Osteocyte (in vitro differentiated cells): Measurements from ENCODE around the gene ALOX12B. TPM values are rescaled to one million over a fixed set of nuclear protein-coding genes. Genes with fewer than 3 reads are reported as not detected.

Source experiments
- DNase-seq: peaks from one replicate; pipeline ENCODE4 v3.0.0; 2021; ENCODE audit warnings: mixed read lengths; ENCODE audit not compliant: unreplicated experiment; ENCODE audit errors: extremely low spot score
- H3K27ac Mint-ChIP-seq: one replicate; pipeline ENCODE4 v1.8.0; 2021; ENCODE audit warnings: mild to moderate bottlenecking, mixed read lengths; ENCODE audit not compliant: unreplicated experiment
- H3K27me3 Mint-ChIP-seq: one replicate; pipeline ENCODE4 v1.8.0; 2021; ENCODE audit warnings: mixed read lengths; ENCODE audit not compliant: unreplicated experiment
- H3K36me3 Mint-ChIP-seq: one replicate; pipeline ENCODE4 v1.8.0; 2021; ENCODE audit warnings: mixed read lengths; ENCODE audit not compliant: unreplicated experiment
- H3K4me1 Mint-ChIP-seq: one replicate; pipeline ENCODE4 v1.8.0; 2021; ENCODE audit warnings: mixed read lengths; ENCODE audit not compliant: unreplicated experiment
- H3K4me3 Mint-ChIP-seq: one replicate; pipeline ENCODE4 v1.8.0; 2021; ENCODE audit warnings: mild to moderate bottlenecking, moderate library complexity, mixed read lengths; ENCODE audit not compliant: unreplicated experiment
- H3K9me3 Mint-ChIP-seq: one replicate; pipeline ENCODE4 v1.8.0; 2021; ENCODE audit warnings: mixed read lengths; ENCODE audit not compliant: unreplicated experiment
- total RNA-seq: library from RNA; stranded (reverse); gene quantifications from 2 replicates; pipeline ENCODE4 v1.2.1, GENCODE V29; 2021
- TF ChIP-seq, protein P1 (sequence below): fragments of 200-600 bp; sonication (generic); IDR thresholded peaks from 2 replicates; pipeline ENCODE4 v1.5.0; 2021; ENCODE audit warnings: antibody characterized with exemption, mild to moderate bottlenecking, moderate library complexity

Gene ALOX12B
- total RNA-seq, 1 donor from 2014 or later = not detected

DNA sequence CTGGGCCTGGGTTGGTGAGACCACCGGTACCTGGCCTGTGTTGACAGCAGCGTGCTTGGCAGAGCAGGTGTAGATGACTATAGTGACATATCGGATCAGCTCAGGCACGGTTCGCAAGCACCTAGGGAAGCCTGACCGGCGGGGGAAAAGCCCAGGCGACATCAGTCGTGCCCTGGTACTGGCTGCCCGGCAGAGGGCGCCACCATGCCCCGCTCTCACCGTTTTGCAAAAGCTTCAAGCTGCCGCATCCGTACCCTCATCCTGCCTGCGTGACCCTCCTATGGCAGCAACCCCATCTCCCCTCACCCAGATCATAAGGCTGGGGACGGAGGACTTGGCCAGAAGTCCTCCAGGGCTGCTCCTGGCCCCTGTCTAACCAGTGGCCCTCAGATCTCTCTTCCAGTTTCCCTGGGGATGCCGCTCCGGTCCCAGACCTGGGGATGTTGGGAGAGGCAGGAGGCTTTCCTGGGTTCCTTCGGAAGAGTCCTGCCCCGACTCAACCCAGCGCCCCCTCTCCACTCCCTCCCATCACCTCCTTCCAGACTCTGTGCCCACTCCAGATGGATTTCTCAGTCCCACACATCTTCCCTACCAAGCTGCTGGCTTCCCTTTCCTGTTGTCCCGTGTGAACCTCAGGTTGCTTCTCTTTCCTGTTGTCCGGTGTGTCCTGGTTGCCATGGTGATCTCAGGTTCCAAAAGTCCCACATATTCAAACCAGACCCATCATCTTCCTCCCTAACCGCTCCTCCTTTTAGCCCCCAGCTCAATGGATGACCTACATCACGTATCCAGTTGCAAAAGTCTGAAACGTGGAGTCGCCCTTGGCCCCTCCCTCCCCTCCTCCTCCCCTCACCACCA is 13.7 kb downstream of the ALOX12B start:
- H3K4me1 Mint-ChIP-seq = peaks cover 12% of the 10 kb centered on the region
- H3K36me3 Mint-ChIP-seq = no peaks in the 10 kb centered on the region
- TF ChIP-seq, protein P1, sequence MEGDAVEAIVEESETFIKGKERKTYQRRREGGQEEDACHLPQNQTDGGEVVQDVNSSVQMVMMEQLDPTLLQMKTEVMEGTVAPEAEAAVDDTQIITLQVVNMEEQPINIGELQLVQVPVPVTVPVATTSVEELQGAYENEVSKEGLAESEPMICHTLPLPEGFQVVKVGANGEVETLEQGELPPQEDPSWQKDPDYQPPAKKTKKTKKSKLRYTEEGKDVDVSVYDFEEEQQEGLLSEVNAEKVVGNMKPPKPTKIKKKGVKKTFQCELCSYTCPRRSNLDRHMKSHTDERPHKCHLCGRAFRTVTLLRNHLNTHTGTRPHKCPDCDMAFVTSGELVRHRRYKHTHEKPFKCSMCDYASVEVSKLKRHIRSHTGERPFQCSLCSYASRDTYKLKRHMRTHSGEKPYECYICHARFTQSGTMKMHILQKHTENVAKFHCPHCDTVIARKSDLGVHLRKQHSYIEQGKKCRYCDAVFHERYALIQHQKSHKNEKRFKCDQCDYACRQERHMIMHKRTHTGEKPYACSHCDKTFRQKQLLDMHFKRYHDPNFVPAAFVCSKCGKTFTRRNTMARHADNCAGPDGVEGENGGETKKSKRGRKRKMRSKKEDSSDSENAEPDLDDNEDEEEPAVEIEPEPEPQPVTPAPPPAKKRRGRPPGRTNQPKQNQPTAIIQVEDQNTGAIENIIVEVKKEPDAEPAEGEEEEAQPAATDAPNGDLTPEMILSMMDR = peak; percentile 85
- peaks cover 86% of the 10 kb centered on the region for H3K27me3 Mint-ChIP-seq
- peak overlapping the region; percentile 26 for H3K4me3 Mint-ChIP-seq
- no peaks in the 10 kb centered on the region for H3K9me3 Mint-ChIP-seq
- no peak overlapping the region for H3K27ac Mint-ChIP-seq
- peak; percentile 89 for DNase-seq

DNA sequence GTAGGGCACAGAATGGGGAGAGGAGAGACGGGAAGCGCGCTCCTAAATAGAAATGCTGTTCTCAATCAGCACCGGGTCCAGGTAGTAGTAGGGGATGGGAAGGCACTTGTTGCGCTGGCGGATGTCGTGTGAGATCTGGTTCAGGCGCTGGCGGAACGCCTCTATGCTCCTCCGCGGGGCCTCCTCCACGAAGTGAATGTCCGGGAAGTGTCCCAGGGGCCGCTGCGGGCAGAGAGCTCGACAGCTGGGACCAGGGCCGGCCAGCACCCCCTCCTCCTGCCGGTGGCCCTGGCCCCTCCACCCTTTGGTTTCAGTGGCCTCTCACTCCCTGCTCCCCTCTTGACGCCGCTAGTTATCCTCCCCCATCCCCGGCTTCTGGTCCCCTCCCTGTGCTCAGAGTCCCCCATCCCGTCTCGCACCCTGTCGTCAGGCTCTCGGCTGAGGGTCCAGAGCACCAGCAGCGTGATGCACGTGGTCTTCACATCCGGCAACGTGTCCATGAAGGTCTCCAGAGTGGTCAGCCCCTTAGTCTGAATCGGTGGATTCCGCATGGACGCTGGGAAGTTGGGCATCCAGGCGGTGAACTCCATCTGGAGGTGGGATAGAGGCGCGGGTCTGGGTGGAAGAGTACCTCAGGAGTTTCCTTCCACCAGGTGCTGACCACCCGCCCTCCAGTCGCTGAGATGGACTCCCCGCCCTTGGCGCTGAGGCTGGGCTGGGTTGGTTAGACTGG is 14.6 kb downstream of the ALOX12B start:
- TF ChIP-seq, protein P1 = no peak
- H3K9me3 Mint-ChIP-seq = no peaks in the 10 kb centered on the region
- no peaks in the 10 kb centered on the region for H3K36me3 Mint-ChIP-seq
- no peak for DNase-seq
- H3K4me1 Mint-ChIP-seq = peaks cover 12% of the 10 kb centered on the region
- H3K4me3 Mint-ChIP-seq = peak overlapping the region; percentile 53
- H3K27me3 Mint-ChIP-seq = peaks cover 92% of the 10 kb centered on the region
- no peak overlapping the region for H3K27ac Mint-ChIP-seq

DNA sequence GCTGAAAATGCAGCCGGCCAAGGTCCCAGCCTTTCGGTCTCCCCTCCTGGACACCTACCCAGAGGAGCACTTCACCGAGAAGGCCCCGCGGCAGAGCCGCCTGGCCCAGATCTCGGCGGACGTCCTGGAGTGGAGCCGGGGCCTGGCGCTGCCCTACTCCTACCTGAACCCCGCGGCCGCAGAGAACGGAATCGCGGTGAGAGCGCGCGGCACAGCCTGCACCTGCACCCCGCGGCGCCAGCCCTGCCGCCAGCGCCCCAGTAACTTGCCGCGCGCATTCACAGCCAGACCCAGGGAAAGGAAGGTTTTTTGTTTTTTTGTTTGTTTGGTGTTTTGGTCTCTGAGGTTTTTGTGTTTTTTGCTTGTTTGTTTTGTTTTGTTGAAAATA is 15.2 kb downstream of the ALOX12B start:
- Mint-ChIP-seq H3K9me3 (no peaks in the 10 kb centered on the region), H3K27me3 (peaks cover 93% of the 10 kb centered on the region), H3K4me1 (peaks cover 12% of the 10 kb centered on the region), H3K36me3 (no peaks in the 10 kb centered on the region), H3K4me3 (peak overlapping the region; percentile 53), H3K27ac (no peak overlapping the region)
- TF ChIP-seq, protein P1 = no peak
- DNase-seq = no peak

DNA sequence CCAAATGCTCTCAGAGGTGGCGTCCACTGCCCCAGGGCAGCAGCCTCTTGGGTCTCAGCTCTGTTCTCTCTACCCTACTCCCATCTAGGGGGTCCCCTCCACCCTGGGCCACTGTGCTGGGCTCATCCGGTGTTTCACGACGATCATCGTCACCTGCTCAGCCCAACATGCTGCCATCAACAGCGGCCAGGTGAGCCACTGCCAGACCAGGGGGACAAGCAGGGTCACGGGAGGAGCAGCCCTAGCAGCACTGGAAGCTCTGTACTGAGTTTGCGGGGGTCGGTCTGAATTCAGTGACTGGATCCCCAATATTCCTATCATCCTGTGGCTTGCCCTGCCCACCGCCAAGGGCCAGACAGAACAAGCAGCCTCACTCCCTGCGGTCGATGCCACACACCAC is 16.0 kb downstream of the ALOX12B start:
- Mint-ChIP-seq H3K36me3 (no peaks in the 10 kb centered on the region), H3K4me3 (no peak overlapping the region), H3K27me3 (peaks cover 90% of the 10 kb centered on the region), H3K4me1 (peaks cover 12% of the 10 kb centered on the region), H3K9me3 (no peaks in the 10 kb centered on the region), H3K27ac (no peak overlapping the region)
- no peak for DNase-seq
- TF ChIP-seq, protein P1 = no peak

DNA sequence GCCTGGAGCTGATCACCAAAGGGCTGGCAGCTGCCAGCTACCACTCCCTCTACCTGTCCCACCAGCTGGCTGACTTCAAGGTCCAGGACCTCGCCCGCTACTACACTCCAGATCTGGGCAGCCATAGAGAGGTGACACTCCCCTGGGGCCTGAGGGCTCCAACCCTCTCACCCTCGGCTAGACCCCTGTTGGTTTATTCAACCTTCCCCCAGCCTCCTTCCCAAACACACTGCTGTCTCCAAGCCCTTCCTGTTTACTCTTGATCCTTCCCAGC is 18.0 kb downstream of the ALOX12B start:
- no peak for DNase-seq
- H3K27me3 Mint-ChIP-seq = peaks cover 77% of the 10 kb centered on the region
- H3K4me1 Mint-ChIP-seq = peaks cover 12% of the 10 kb centered on the region

More for the DNA sequence above, 18.0 kb downstream of the ALOX12B start:
- TF ChIP-seq, protein P1 = no peak
- Mint-ChIP-seq H3K27ac (no peak overlapping the region), H3K4me3 (no peak overlapping the region), H3K9me3 (no peaks in the 10 kb centered on the region), H3K36me3 (no peaks in the 10 kb centered on the region)
